Body of pancreas (tissue), 4 donors: Measurements from ENCODE around the gene KCNAB3. TPM values are rescaled to one million over a fixed set of nuclear protein-coding genes. Genes with fewer than 3 reads are reported as not detected.

Experiments used
- ATAC-seq: fragments of 150-250 bp; one replicate; pipeline ENCODE4 v1.9.1; 2016
- DNase-seq, 4 donors: peaks; one replicate each; pipeline ENCODE4 v3.0.0-alpha.2; 2019
- H3K27ac ChIP-seq, 4 donors: fragments of 200-600 bp; sonication (generic); 1 replicate in 3 of 4; 2 replicates in 1 of 4; pipeline versions ENCODE4 v1.5.1 to v1.6.1; 2016 to 2019; ENCODE audit warnings: mild to moderate bottlenecking in 1 of 4, mixed read lengths in 1 of 4, moderate library complexity in 1 of 4
- H3K27me3 ChIP-seq, 2 donors: fragments of 200-600 bp; sonication (generic); one replicate each; pipeline ENCODE4 v1.6.0; 2016; ENCODE audit warnings: mild to moderate bottlenecking in 1 of 2
- H3K36me3 ChIP-seq, 2 donors: fragments of 200-600 bp; sonication (generic); replicated peaks in 1 of 2; 2 replicates each; pipeline ENCODE4 v1.5.1; 2016; ENCODE audit warnings: low read depth in 2 of 2; ENCODE audit not compliant: insufficient read depth in 1 of 2
- H3K4me1 ChIP-seq: fragments of 200-600 bp; sonication (generic); one replicate; pipeline ENCODE4 v1.6.0; 2016
- H3K4me3 ChIP-seq, 2 donors: fragments of 200-600 bp; sonication (generic); 1 replicate in 1 of 2; 2 replicates in 1 of 2; pipeline ENCODE4 v1.5.1; 2016 to 2019
- H3K9me3 ChIP-seq, 3 donors: fragments of 200-600 bp; sonication (generic); 1 replicate in 2 of 3; 2 replicates in 1 of 3; pipeline ENCODE4 v1.5.1; 2016
- POLR2A ChIP-seq, 3 donors: fragments of 450-650 bp; IDR thresholded peaks; one replicate each; pipeline ENCODE4 v1.6.1; 2016; ENCODE audit warnings: antibody characterized with exemption in 3 of 3, mild to moderate bottlenecking in 2 of 3
- WGBS, 2 donors: methylation state at CpG; one replicate each; pipeline ENCODE4 v1.1.5; 2017; 5-methylcytosine and 5-hydroxymethylcytosine counted together
- intact Hi-C: fragments of 100-400 bp; cut with DNase I; formaldehyde crosslinking; loops from one replicate; pipeline ENCODE4 v1.15.1; 2023
- total RNA-seq, 2 donors: library from RNA; depleted of rRNA; stranded (reverse); fragments of >200 nt; gene quantifications; one replicate each; pipeline ENCODE4 v1.1.0, GENCODE V29; 2016
- TF ChIP-seq, protein P1 (sequence below), 7 experiments: fragments of 450-650 bp in 4 of 7; fragments of 200-600 bp in 3 of 7; sonication (generic) in 3 of 7; IDR thresholded peaks; one replicate each; pipeline ENCODE4 v1.5.1; 2016 to 2019; ENCODE audit warnings: antibody characterized with exemption in 7 of 7

KCNAB3 gene
- total RNA-seq, 2 donors from 2014 or later: 1.3 to 1.6 TPM

DNA sequence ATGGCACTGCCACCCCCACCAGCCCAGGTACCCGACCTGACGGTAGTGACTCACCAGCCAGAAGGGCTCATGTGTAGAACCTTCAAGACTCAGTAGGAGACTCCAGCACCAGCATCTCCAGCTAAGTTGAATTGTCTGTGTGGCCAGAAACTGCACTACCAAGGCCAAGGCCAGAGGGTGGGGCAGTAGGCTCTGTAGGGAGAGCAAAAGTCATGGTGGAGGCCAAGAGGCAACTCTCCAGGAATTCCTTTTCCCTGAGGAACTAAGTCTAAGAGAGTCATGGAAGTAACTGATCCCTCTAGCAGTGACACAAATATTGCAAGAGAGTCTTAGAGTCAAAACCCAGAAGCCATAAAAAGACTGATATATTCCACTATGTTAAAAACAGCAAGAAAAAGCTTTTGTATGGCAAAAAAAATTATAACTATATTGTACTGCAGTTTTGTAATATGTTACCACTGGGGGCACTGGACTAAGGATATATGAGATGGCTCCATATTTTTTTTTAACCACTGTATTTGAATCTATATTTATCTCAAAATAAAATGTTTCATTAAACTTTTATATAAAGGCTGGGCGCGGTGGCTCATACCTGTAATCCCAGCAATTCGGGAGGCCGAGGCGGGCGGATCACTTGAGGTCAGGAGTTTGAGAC, 42.6 kb upstream of the KCNAB3 start:
- TF ChIP-seq POLR2A (IDR thresholded peaks at IDR 0.05): no peak
- TF ChIP-seq, protein P1, sequence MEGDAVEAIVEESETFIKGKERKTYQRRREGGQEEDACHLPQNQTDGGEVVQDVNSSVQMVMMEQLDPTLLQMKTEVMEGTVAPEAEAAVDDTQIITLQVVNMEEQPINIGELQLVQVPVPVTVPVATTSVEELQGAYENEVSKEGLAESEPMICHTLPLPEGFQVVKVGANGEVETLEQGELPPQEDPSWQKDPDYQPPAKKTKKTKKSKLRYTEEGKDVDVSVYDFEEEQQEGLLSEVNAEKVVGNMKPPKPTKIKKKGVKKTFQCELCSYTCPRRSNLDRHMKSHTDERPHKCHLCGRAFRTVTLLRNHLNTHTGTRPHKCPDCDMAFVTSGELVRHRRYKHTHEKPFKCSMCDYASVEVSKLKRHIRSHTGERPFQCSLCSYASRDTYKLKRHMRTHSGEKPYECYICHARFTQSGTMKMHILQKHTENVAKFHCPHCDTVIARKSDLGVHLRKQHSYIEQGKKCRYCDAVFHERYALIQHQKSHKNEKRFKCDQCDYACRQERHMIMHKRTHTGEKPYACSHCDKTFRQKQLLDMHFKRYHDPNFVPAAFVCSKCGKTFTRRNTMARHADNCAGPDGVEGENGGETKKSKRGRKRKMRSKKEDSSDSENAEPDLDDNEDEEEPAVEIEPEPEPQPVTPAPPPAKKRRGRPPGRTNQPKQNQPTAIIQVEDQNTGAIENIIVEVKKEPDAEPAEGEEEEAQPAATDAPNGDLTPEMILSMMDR (IDR thresholded peaks at IDR 0.05): no peak
- H3K27me3 ChIP-seq: no peaks in the 10 kb centered on the region
- no peak overlapping the region for H3K4me3 ChIP-seq
- ATAC-seq (no peak), DNase-seq (no peak)
- peaks cover 0 to 12% (median 0%) of the 10 kb centered on the region in 3 donors for H3K9me3 ChIP-seq
- WGBS, 2 donors: 96% methylated on average over 8 of the region's 8 CpGs
- no peak overlapping the region for H3K27ac ChIP-seq
- H3K36me3 ChIP-seq: no peaks in the 10 kb centered on the region
- no peaks in the 10 kb centered on the region for H3K4me1 ChIP-seq
- intact Hi-C loops: no loop called here

DNA sequence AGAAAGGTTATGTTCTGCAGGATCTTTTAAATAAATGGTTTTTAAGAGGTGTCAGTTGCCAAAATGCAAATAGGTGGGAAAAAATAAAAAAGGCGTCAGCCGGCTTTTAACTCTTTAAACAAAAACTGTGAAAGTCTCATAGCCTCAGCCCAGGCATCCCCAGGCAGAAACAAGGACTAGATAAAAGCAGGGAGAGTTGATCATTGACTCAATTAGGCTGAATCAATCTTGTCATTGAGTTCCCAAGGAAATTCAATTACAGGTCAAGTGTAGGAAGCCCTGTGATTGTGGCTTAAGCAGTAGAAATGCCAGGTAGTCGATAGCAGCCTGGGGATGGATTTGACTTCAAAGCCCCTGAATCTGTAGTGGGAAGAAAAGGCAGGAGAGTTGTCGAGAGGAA, 42.0 kb upstream of the KCNAB3 start:
- Histone ChIP-seq H3K36me3 (no peaks in the 10 kb centered on the region), H3K9me3 (peaks cover 0 to 12% (median 0%) of the 10 kb centered on the region in 3 donors), H3K4me3 (no peak overlapping the region), H3K27me3 (no peaks in the 10 kb centered on the region), H3K27ac (no peak overlapping the region), H3K4me1 (no peaks in the 10 kb centered on the region)
- TF ChIP-seq POLR2A (IDR thresholded peaks at IDR 0.05): no peak
- TF ChIP-seq, protein P1 (IDR thresholded peaks at IDR 0.05): no peak
- intact Hi-C loops: no loop called here
- no peak for DNase-seq
- ATAC-seq: no peak
- 57 to 62% methylated on average over 4 of the region's 4 CpGs for WGBS, 2 donors

DNA sequence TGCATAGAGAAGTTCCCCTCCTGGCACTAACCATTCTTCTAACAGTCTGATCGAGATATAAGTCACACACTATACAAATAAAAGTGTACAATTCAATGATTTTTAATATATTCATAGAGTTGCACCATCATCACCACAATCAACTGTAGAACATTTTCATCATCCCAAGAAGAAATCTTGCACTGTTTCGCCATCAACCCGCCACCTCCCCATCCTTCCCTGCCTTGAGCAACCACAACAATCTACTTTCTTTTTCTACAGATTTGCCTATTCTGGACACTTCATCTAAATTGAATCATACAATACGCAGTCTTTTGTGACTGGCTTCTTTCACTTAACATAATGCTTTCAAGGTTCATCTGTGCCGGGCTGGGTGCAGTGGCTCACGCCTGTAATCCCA, 39.8 kb upstream of the KCNAB3 start:
- Histone ChIP-seq H3K9me3 (peaks cover 0 to 6% (median 0%) of the 10 kb centered on the region in 3 donors), H3K27ac (no peak overlapping the region), H3K4me3 (no peak overlapping the region), H3K36me3 (no peaks in the 10 kb centered on the region), H3K27me3 (no peaks in the 10 kb centered on the region), H3K4me1 (no peaks in the 10 kb centered on the region)
- intact Hi-C loops: no loop called here
- ATAC-seq (no peak), DNase-seq (no peak)
- WGBS, 2 donors: 63 to 78% methylated on average over 6 of the region's 6 CpGs
- TF ChIP-seq, protein P1 (IDR thresholded peaks at IDR 0.05): no peak
- TF ChIP-seq POLR2A (IDR thresholded peaks at IDR 0.05): no peak

DNA sequence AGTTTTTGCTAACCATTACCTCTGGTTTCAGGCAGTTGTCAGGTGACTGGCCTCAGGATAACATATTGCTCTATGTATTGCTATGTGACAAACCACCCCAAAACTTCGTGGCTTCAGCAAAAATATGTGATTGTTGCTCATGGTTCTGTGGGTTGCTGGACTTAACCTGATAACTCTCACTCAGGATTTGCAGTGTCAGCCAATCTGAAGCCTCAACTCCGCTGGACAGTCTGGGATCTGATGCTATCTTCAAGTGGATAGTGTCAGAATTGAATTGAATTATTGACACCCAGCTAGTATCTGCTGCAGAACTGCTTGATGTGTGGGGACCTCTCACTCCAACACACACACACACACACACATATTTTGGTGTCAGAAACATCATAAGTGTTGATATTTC, 38.1 kb upstream of the KCNAB3 start:
- no peak for TF ChIP-seq POLR2A (IDR thresholded peaks at IDR 0.05)
- TF ChIP-seq, protein P1 (IDR thresholded peaks at IDR 0.05): no peak
- DNase-seq (no peak), ATAC-seq (no peak)
- no peaks in the 10 kb centered on the region for H3K27me3 ChIP-seq
- intact Hi-C loops: no loop called here
- no peaks in the 10 kb centered on the region for H3K4me1 ChIP-seq
- no peak overlapping the region for H3K27ac ChIP-seq
- H3K4me3 ChIP-seq: no peak overlapping the region
- 56 to 64% methylated on average over 2 of the region's 2 CpGs for whole genome bisulfite sequencing, 2 donors
- H3K9me3 ChIP-seq: no peaks in the 10 kb centered on the region
- no peaks in the 10 kb centered on the region for H3K36me3 ChIP-seq

DNA sequence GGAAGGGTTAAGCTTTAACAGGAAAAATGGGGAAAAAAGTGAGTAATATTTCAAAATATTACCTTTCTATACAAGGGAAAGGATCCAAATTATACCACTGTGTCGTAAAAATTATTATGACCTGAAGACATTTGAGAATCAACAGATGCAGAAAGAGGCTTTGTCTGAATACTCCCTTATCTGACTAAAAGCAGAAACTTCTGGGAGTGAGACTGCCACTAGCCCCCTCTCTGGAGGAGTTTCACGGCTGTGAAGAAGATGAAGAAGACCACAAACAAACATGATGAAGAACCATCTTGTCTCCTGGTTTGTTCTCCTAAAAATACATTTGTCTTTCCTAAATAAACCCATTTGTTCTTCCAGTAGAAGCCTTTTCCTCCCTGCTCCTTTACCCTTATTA, 31.8 kb upstream of the KCNAB3 start:
- Histone ChIP-seq H3K4me1 (no peaks in the 10 kb centered on the region), H3K27me3 (no peaks in the 10 kb centered on the region), H3K36me3 (no peaks in the 10 kb centered on the region), H3K9me3 (no peaks in the 10 kb centered on the region), H3K4me3 (no peak overlapping the region), H3K27ac (no peak overlapping the region)
- ATAC-seq (no peak), DNase-seq (no peak)
- no peak for TF ChIP-seq POLR2A (IDR thresholded peaks at IDR 0.05)
- TF ChIP-seq, protein P1 (IDR thresholded peaks at IDR 0.05): no peak
- 38 to 41% methylated on average over 2 of the region's 2 CpGs for WGBS, 2 donors
- intact Hi-C loops: no loop called here
